Glomerular endothelial cell (primary cell): ENCODE data around the gene SLC37A1. TPM values are rescaled to one million over a fixed set of nuclear protein-coding genes. Genes with fewer than 3 reads are reported as not detected.

Experiments
- DNase-seq: peaks from one replicate; pipeline ENCODE4 v3.0.0-alpha.2; 2011; ENCODE audit warnings: low read depth, low spot score; ENCODE audit errors: extremely low read depth
- total RNA-seq: library from RNA; depleted of rRNA; stranded (reverse); fragments of >200 nt; gene quantifications from 2 replicates; pipeline ENCODE4 v1.2.3, GENCODE V29; 2015

Gene SLC37A1
- total RNA-seq, 1 donor from 2014 or later, result 26.8 TPM

- no peak for DNase-seq
These were observed 12.2 kb downstream of the SLC37A1 start for GRCh38 chr21:42525676-42526378.

- DNase-seq, result no peak
These were observed 12.7 kb downstream of the SLC37A1 start for GRCh38 chr21:42526379-42526727.

GRCh38 chr21:42527127-42527488 lies 13.5 kb downstream of the SLC37A1 start:
- DNase-seq, result no peak

- no peak for DNase-seq
These were observed 14.0 kb downstream of the SLC37A1 start for GRCh38 chr21:42527489-42528158.

- no peak for DNase-seq
These were observed 16.5 kb downstream of the SLC37A1 start for GRCh38 chr21:42530167-42530518.

- no peak for DNase-seq
These were observed 18.1 kb downstream of the SLC37A1 start for GRCh38 chr21:42531771-42532170.

GRCh38 chr21:42532466-42533181 lies 19.0 kb downstream of the SLC37A1 start:
- DNase-seq, result no peak

- no peak for DNase-seq
These were observed 19.8 kb downstream of the SLC37A1 start for GRCh38 chr21:42533306-42533962.

- no peak for DNase-seq
These were observed 20.3 kb downstream of the SLC37A1 start for GRCh38 chr21:42533963-42534355.

GRCh38 chr21:42534421-42535378 lies 21.0 kb downstream of the SLC37A1 start:
- no peak for DNase-seq

GRCh38 chr21:42535602-42536171 lies 22.0 kb downstream of the SLC37A1 start:
- DNase-seq, result no peak

GRCh38 chr21:42536601-42537000 lies 22.9 kb downstream of the SLC37A1 start:
- DNase-seq, result no peak

- no peak for DNase-seq
These were observed 23.6 kb downstream of the SLC37A1 start for GRCh38 chr21:42537106-42537742.

- DNase-seq, result no peak
These were observed 25.0 kb downstream of the SLC37A1 start for GRCh38 chr21:42538479-42539275.

- DNase-seq, result no peak
These were observed 25.7 kb downstream of the SLC37A1 start for GRCh38 chr21:42539342-42539741.

GRCh38 chr21:42539931-42540343 lies 26.3 kb downstream of the SLC37A1 start:
- no peak for DNase-seq

GRCh38 chr21:42540396-42540795 lies 26.7 kb downstream of the SLC37A1 start:
- no peak for DNase-seq

GRCh38 chr21:42541174-42541573 lies 27.5 kb downstream of the SLC37A1 start:
- DNase-seq, result no peak

- no peak for DNase-seq
These were observed 28.0 kb downstream of the SLC37A1 start for GRCh38 chr21:42541618-42542017.
